ENCODE results near the gene SLC22A15.
"Not testable (repeated sequence)": the region's sequence is repeated elsewhere in the genome, so short reads cannot be mapped to it uniquely, and the experiment has no call there.

Gene SLC22A15

DNA sequence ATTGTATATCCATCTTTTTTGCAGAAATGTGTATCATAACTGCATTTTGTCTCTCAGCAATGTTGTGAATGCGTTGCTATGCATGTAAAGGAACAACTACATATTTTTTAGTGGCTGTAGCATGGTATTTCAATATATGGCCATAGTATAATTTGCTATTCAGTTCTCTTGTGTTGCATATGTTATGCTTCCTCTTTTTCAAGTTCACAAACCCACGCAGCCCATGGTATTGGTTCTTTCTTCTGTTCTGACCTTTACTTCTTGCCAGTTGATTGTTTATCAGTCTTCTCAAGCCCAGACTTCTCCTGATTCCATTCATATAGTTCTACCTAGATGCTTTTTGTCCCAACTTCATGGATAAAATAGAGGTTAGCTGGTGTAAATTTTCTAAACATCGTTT is 6.1 kb downstream of the SLC22A15 start:
- no peak for DNase-seq
- H3K4me1 ChIP-seq = peaks cover 0 to 16% (median 4%) of the 10 kb centered on the region in 4 donors
- no peaks in the 10 kb centered on the region for H3K27me3 ChIP-seq
- no peaks in the 10 kb centered on the region for H3K36me3 ChIP-seq
- H3K27ac ChIP-seq = no peak overlapping the region
- TF ChIP-seq, protein P1, sequence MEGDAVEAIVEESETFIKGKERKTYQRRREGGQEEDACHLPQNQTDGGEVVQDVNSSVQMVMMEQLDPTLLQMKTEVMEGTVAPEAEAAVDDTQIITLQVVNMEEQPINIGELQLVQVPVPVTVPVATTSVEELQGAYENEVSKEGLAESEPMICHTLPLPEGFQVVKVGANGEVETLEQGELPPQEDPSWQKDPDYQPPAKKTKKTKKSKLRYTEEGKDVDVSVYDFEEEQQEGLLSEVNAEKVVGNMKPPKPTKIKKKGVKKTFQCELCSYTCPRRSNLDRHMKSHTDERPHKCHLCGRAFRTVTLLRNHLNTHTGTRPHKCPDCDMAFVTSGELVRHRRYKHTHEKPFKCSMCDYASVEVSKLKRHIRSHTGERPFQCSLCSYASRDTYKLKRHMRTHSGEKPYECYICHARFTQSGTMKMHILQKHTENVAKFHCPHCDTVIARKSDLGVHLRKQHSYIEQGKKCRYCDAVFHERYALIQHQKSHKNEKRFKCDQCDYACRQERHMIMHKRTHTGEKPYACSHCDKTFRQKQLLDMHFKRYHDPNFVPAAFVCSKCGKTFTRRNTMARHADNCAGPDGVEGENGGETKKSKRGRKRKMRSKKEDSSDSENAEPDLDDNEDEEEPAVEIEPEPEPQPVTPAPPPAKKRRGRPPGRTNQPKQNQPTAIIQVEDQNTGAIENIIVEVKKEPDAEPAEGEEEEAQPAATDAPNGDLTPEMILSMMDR (IDR thresholded peaks at IDR 0.05) = no peak
- no peaks in the 10 kb centered on the region for H3K9me3 ChIP-seq
- intact Hi-C loops (cut with DNase I; ENCODE audit: low total_unique reads) = loop anchor here (5.0 kb wide), 1 partner anchor 175 kb away; no protein-coding TSS in a partner anchor
- H3K4me3 ChIP-seq = no peak overlapping the region

- H3K36me3 ChIP-seq = no peaks in the 10 kb centered on the region
- no peak overlapping the region for H3K4me3 ChIP-seq
- DNase-seq = no peak
- intact Hi-C loops (cut with DNase I; ENCODE audit: low total_unique reads) = loop anchor here (5.0 kb wide), 1 partner anchor 176 kb away; no protein-coding TSS in a partner anchor
- TF ChIP-seq, protein P1 (IDR thresholded peaks at IDR 0.05) = no peak
- H3K27me3 ChIP-seq = no peaks in the 10 kb centered on the region
- H3K27ac ChIP-seq = no peak overlapping the region
- peaks cover 0 to 5% (median 2%) of the 10 kb centered on the region in 4 donors for H3K4me1 ChIP-seq
- H3K9me3 ChIP-seq = no peaks in the 10 kb centered on the region
These were observed 7.3 kb downstream of the SLC22A15 start for GRCh38 chr1:115983584-115983983.

DNA sequence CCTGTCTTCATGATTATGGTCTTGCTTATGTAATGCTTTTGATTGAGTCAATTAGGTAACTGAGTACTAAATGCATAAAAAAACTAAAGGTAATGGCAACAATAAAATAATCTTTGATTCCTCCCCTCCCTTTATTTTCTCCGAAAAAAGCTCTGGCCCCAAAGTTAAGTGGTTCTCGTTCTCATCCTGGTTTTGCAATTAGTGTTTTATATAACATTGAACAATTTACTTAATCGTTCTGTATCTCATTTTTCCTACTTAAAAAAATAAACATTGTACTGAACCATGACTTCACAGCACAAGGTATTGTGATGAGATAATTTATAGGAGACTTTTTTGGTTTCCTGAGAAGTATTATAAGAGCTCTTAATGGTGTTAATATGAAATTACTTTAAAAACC is 11.3 kb downstream of the SLC22A15 start:
- TF ChIP-seq, protein P1 (IDR thresholded peaks at IDR 0.05) = no peak
- Histone ChIP-seq H3K36me3 (peaks cover 0 to 3% (median 0%) of the 10 kb centered on the region in 3 donors), H3K9me3 (no peaks in the 10 kb centered on the region), H3K27me3 (no peaks in the 10 kb centered on the region), H3K4me1 (no peaks in the 10 kb centered on the region), H3K4me3 (no peak overlapping the region), H3K27ac (no peak overlapping the region)
- intact Hi-C loops (cut with DNase I; ENCODE audit: low total_unique reads) = no loop called here
- no peak for DNase-seq

DNA sequence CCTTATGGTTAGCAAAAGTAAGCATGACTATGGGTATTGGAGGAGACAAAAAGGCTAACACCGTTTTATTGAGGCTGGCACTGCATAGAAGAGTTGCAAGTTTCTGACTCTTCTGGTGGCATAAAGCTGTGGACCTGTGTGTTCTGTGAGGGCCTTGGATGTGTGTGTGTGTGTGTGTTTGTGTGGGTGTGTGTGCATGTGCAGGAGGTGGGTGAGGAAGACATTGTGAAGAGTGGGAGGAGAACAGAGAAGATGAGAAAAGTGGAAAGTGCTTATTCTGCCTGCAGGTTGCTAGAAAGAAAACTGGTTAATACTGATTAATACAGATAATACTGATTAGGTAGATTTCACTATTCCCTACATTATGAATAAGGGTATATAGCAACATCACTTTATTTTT is 12.6 kb downstream of the SLC22A15 start:
- no peaks in the 10 kb centered on the region for H3K27me3 ChIP-seq
- H3K4me3 ChIP-seq = no peak overlapping the region
- H3K4me1 ChIP-seq = no peaks in the 10 kb centered on the region
- no peaks in the 10 kb centered on the region for H3K9me3 ChIP-seq
- no peak for DNase-seq
- no peak overlapping the region for H3K27ac ChIP-seq
- TF ChIP-seq, protein P1 (IDR thresholded peaks at IDR 0.05) = no peak
- intact Hi-C loops (cut with DNase I; ENCODE audit: low total_unique reads) = no loop called here
- peaks cover 0 to 15% (median 0%) of the 10 kb centered on the region in 3 donors for H3K36me3 ChIP-seq

- Histone ChIP-seq H3K36me3 (peaks cover 0 to 20% (median 0%) of the 10 kb centered on the region in 3 donors), H3K27ac (no peak overlapping the region), H3K27me3 (no peaks in the 10 kb centered on the region), H3K4me3 (no peak overlapping the region), H3K9me3 (no peaks in the 10 kb centered on the region), H3K4me1 (no peaks in the 10 kb centered on the region)
- TF ChIP-seq, protein P1 (IDR thresholded peaks at IDR 0.05) = no peak
- intact Hi-C loops (cut with DNase I; ENCODE audit: low total_unique reads) = no loop called here
- DNase-seq = no peak
These were observed 13.4 kb downstream of the SLC22A15 start for GRCh38 chr1:115989699-115990098.

DNA sequence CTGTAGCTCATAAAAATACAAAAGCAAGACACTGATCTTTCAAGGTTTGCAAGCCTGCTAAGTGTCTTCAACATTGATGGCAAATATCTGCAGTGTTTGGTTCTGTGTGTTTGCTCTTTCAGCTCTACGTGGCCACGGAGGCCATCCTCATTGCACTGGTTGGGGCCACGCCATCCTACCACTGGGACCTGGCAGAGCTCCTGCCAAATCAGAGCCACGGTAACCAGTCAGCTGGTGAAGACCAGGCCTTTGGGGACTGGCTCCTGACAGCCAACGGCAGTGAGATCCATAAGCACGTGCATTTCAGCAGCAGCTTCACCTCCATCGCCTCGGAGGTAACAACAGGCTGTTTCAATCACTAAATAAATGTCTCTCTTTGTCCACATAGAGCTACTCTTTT is 15.6 kb downstream of the SLC22A15 start:
- Histone ChIP-seq H3K36me3 (peaks cover 6 to 36% (median 10%) of the 10 kb centered on the region in 3 donors), H3K9me3 (peaks cover 0 to 2% (median under 1%) of the 10 kb centered on the region in 3 donors), H3K27me3 (no peaks in the 10 kb centered on the region), H3K4me1 (no peaks in the 10 kb centered on the region), H3K27ac (no peak overlapping the region), H3K4me3 (no peak overlapping the region)
- DNase-seq = no peak
- TF ChIP-seq, protein P1 (IDR thresholded peaks at IDR 0.05) = no peak
- intact Hi-C loops (cut with DNase I; ENCODE audit: low total_unique reads) = no loop called here

DNA sequence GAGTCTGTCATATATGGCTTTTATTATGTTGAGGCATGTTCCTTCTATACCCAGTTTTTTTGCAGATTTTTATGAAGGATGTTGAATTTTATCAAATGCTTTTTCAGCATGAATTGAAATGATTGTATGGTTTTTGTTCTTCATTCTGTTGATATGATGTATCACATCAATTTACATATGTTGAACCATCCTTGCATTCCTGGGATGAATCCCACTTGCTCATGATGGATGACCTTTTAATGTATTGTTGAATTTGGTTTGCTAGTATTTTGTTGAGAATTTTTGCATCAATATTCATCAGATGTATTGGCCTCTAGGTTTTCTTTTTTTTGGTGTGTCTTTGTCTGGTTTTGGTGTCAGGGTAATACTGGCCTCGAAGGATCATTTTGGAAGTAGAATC is 21.6 kb downstream of the SLC22A15 start:
- intact Hi-C loops (cut with DNase I; ENCODE audit: low total_unique reads); H3K4me3 ChIP-seq; H3K27ac ChIP-seq; H3K27me3 ChIP-seq; DNase-seq: not testable (repeated sequence)
- peaks cover 3 to 28% (median 9%) of the 10 kb centered on the region in 3 donors for H3K9me3 ChIP-seq
- peaks cover 0 to 12% (median 11%) of the 10 kb centered on the region in 4 donors for H3K4me1 ChIP-seq
- H3K36me3 ChIP-seq = peaks cover 23 to 41% (median 27%) of the 10 kb centered on the region in 3 donors
